GM19023 (cell line): ENCODE results near the gene TMEM97.
A peak's percentile ranks its signal among the peaks of the same experiment; 100 is the strongest.

Source experiments
- ATAC-seq: cut with Tn5 transposase; IDR thresholded peaks from one replicate; pipeline ENCODE4 v1.9.1; 2021; ENCODE audit warnings: mild to moderate bottlenecking, moderate library complexity; ENCODE audit not compliant: unreplicated experiment

Gene TMEM97

GRCh38 chr17:28315846-28316705 is 2.9 kb upstream of the TMEM97 start:
- no peak for ATAC-seq

- no peak for ATAC-seq
Measured at GRCh38 chr17:28317099-28317965, 1.7 kb upstream of the TMEM97 start.

- ATAC-seq: peak; percentile 5
Measured at GRCh38 chr17:28317966-28318758, 838 bp upstream of the TMEM97 start.

- ATAC-seq: no peak
Measured at GRCh38 chr17:28319598-28319935, 567 bp downstream of the TMEM97 start.

- ATAC-seq: no peak
Measured at GRCh38 chr17:28320215-28321061, 1.4 kb downstream of the TMEM97 start.

- no peak for ATAC-seq
Measured at GRCh38 chr17:28324267-28324745, 5.3 kb downstream of the TMEM97 start.

- ATAC-seq: no peak
Measured at GRCh38 chr17:28324781-28325180, 5.8 kb downstream of the TMEM97 start.

- ATAC-seq: no peak
Measured at GRCh38 chr17:28325211-28325610, 6.2 kb downstream of the TMEM97 start.

- no peak for ATAC-seq
Measured at GRCh38 chr17:28326114-28326513, 7.1 kb downstream of the TMEM97 start.

GRCh38 chr17:28327031-28327607 is 8.1 kb downstream of the TMEM97 start:
- ATAC-seq: no peak

- no peak for ATAC-seq
Measured at GRCh38 chr17:28327709-28328108, 8.7 kb downstream of the TMEM97 start.

GRCh38 chr17:28328325-28328724 is 9.3 kb downstream of the TMEM97 start:
- no peak for ATAC-seq

GRCh38 chr17:28330671-28331070 is 11.7 kb downstream of the TMEM97 start:
- ATAC-seq: no peak

GRCh38 chr17:28331891-28332420 is 13.0 kb downstream of the TMEM97 start:
- ATAC-seq: no peak

GRCh38 chr17:28333083-28333746 is 14.2 kb downstream of the TMEM97 start:
- no peak for ATAC-seq

- no peak for ATAC-seq
Measured at GRCh38 chr17:28334171-28334570, 15.2 kb downstream of the TMEM97 start.

GRCh38 chr17:28334666-28335200 is 15.7 kb downstream of the TMEM97 start:
- ATAC-seq: no peak

GRCh38 chr17:28335201-28335958 is 16.4 kb downstream of the TMEM97 start, which contains the start of the genes IFT20 and TNFAIP1:
IFT20 (minus strand) TSS chr17:28335472; CDS start chr17:28331985, 3,487 bp downstream.
TNFAIP1 (plus strand) TSS chr17:28335761; CDS start chr17:28339522, 3,761 bp downstream.
- peak; percentile 95 for ATAC-seq
